Neutrophil (primary cell): ENCODE results near the gene MUL1.

Source experiments
- H3K27ac ChIP-seq: fragments of 200-600 bp; sonication (generic); 2 replicates; pipeline ENCODE4 v1.5.1; 2016; ENCODE audit warnings: mild to moderate bottlenecking, moderate library complexity
- H3K27me3 ChIP-seq: fragments of 200-600 bp; sonication (generic); 2 replicates; pipeline ENCODE4 v1.6.0; 2016; ENCODE audit warnings: mild to moderate bottlenecking
- H3K36me3 ChIP-seq: fragments of 200-600 bp; sonication (generic); 2 replicates; pipeline ENCODE4 v1.5.1; 2017
- H3K4me1 ChIP-seq, 2 experiments: fragments of 200-600 bp in 1 of 2; sonication (generic) in 1 of 2; 1 replicate in 1 of 2; 2 replicates in 1 of 2; pipeline versions ENCODE4 v1.5.1 to v1.6.1; 2013 to 2016; ENCODE audit warnings: low read depth in 1 of 2, low read length in 1 of 2, mild to moderate bottlenecking in 1 of 2, moderate library complexity in 1 of 2; ENCODE audit not compliant: control insufficient read depth in 1 of 2, insufficient read depth in 1 of 2
- H3K4me3 ChIP-seq, 2 experiments: fragments of 200-600 bp in 1 of 2; sonication (generic) in 1 of 2; 1 replicate in 1 of 2; 2 replicates in 1 of 2; pipeline ENCODE4 v1.5.1; 2013 to 2016; ENCODE audit warnings: low read depth in 1 of 2, low read length in 1 of 2, mild to moderate bottlenecking in 1 of 2, moderate library complexity in 1 of 2
- H3K9me3 ChIP-seq: fragments of 200-600 bp; sonication (generic); 2 replicates; pipeline ENCODE4 v1.5.1; 2016
- CTCF ChIP-seq: fragments of 200-600 bp; sonication (generic); IDR thresholded peaks from 2 replicates; pipeline ENCODE4 v1.5.1; 2016; ENCODE audit warnings: antibody characterized with exemption

MUL1 gene

GRCh38 chr1:20462397-20462796 lies 45.6 kb downstream of the MUL1 start:
- H3K27ac ChIP-seq: no peak overlapping the region
- no peaks in the 10 kb centered on the region for H3K4me1 ChIP-seq
- no peak for TF ChIP-seq CTCF
- no peaks in the 10 kb centered on the region for H3K9me3 ChIP-seq
- no peak overlapping the region for H3K4me3 ChIP-seq
- H3K27me3 ChIP-seq: peaks cover 47% of the 10 kb centered on the region
- no peaks in the 10 kb centered on the region for H3K36me3 ChIP-seq

GRCh38 chr1:20458717-20459116 lies 49.2 kb downstream of the MUL1 start:
- H3K36me3 ChIP-seq: no peaks in the 10 kb centered on the region
- no peaks in the 10 kb centered on the region for H3K9me3 ChIP-seq
- peaks cover 35% of the 10 kb centered on the region for H3K27me3 ChIP-seq
- no peak overlapping the region for H3K4me3 ChIP-seq
- H3K27ac ChIP-seq: no peak overlapping the region
- no peak for TF ChIP-seq CTCF
- H3K4me1 ChIP-seq: no peaks in the 10 kb centered on the region

- Histone ChIP-seq H3K9me3 (no peaks in the 10 kb centered on the region), H3K27ac (no peak overlapping the region), H3K27me3 (peaks cover 52% of the 10 kb centered on the region), H3K36me3 (no peaks in the 10 kb centered on the region), H3K4me3 (no peak overlapping the region), H3K4me1 (no peaks in the 10 kb centered on the region)
- no peak for TF ChIP-seq CTCF
Measured at GRCh38 chr1:20454004-20454403, 53.9 kb downstream of the MUL1 start.

- Histone ChIP-seq H3K36me3 (no peaks in the 10 kb centered on the region), H3K9me3 (no peaks in the 10 kb centered on the region), H3K4me3 (no peak overlapping the region), H3K27me3 (peaks cover 49% of the 10 kb centered on the region), H3K27ac (no peak overlapping the region), H3K4me1 (no peaks in the 10 kb centered on the region)
- TF ChIP-seq CTCF: no peak
Measured at GRCh38 chr1:20449735-20450311, 58.1 kb downstream of the MUL1 start.
